Measurements from ENCODE around the gene LNPK.
"Not testable (repeated sequence)": the region's sequence is repeated elsewhere in the genome, so short reads cannot be mapped to it uniquely, and the experiment has no call there.

Gene LNPK

DNA sequence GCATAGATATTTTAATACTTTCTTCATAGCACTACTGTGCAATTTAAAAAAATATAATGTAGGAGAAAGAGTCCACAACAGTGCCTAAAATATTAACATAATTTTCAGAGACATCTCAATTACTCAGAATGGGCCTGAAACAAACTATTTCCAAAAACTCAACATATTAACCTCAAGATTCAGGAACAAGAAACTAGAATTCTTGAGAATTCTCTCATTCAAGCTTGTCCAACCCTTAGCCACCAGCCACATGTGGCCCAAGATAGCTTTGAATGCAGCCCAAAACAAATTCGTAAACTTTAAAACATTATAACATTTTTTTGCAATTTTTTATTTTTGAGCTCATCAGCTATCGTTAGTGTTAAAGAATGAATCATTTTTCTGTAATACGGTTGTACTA, 35.2 kb downstream of the LNPK start:
- DNase-seq: no peak

DNA sequence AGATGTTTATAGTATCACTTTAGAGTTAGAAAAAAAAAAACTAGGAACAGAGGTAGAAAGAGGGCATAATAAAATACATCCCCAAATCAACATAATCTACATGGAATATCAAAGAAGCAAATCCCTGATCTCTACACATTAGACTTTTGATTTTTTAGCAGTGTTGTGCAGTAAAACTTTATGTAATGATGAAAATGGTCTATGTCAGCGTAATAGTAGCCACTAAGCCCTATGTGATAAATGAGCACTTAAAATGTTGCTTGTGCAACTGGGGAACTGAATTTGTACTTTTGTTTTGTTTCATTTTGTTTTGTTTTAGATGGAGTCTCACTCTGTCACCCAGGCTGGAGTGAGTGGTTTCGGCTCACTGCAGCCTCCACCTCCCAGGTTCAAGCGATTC, 36.3 kb downstream of the LNPK start:
- DNase-seq: no peak

GRCh38 chr2:175964195-175964594, 37.9 kb downstream of the LNPK start:
- no peak for DNase-seq

DNA sequence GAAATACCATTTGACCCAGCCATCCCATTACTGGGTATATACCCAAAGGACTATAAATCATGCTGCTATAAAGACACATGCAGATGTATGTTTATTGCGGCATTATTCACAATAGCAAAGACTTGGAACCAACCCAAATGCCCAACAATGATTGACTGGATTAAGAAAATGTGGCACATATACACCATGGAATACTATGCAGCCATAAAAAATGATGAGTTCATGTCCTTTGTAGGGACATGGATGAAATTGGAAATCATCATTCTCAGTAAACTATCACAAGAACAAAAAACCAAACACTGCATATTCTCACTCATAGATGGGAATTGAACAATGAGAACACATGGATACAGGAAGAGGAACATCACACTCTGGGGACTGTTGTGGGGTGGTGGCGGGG, 38.9 kb downstream of the LNPK start:
- not testable (repeated sequence) for DNase-seq

- no peak for DNase-seq
Observed at GRCh38 chr2:175957845-175958244, 44.2 kb downstream of the LNPK start.

GRCh38 chr2:175955136-175955535, 46.9 kb downstream of the LNPK start:
- no peak for DNase-seq

GRCh38 chr2:175950512-175950911, 51.6 kb downstream of the LNPK start:
- no peak for DNase-seq

GRCh38 chr2:175948191-175948590, 53.9 kb downstream of the LNPK start:
- DNase-seq: no peak

GRCh38 chr2:175947073-175947472, 55.0 kb downstream of the LNPK start:
- no peak for DNase-seq

GRCh38 chr2:175941699-175942098, 60.4 kb downstream of the LNPK start:
- DNase-seq: no peak

DNA sequence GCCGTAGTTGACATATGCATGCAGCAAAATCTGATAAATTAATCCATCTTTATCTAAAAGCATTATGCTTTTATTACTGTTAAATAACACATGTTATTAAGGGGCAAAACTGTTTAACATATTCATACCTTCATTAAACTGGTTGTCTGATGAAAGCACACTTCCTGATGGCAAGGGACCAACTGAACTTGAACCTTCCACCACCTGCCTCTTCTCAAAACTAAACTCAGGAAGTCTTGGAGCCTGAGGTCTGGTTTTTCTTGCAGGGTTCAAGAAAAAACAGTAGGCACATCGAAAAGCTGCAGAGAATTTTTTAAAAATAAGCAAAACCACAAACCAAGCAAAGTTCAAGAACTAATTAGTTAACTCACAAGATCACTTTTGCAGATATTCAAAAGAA, 64.9 kb downstream of the LNPK start:
- DNase-seq: no peak

DNA sequence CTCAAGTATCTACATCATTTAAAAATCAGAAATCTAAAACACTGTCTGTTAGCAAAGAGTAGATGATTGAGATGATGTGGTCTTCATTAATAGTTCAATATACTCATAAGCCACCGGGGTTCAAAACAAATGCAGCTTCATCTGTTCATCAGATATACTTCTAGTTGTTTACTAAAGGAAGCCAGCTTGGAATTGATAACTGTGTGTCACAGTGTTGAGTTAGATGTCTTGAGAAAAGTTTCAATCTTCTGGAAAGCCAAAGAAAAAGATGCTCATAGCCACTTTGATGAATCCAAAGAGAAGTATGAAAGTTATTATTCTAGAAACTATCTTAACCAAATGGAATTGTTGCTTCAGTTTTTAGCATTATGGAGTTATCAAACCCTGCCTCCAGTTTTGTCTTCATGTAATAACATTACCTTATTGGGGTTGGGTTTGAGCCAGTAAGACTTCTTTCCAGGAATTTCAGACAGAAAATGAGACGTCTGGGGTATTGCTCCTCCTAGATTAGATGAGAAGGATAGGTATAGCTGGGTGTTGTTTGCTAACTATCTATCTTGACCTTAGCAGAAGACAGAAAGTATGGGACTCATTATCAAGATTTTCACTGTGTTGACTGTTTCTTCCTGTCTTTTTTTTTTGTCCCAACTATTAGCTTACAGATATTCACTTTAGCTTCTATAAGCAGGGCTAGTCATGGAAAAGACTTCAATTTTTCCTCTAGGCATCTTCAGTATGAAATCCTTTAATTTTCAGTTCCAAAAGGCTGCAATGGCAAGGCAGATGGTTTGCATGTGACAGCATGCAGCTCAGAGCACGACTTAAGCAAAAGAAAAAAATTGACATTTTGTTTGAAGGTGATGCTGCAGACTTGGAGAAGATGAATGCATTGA, 66.5 kb downstream of the LNPK start:
- DNase-seq: no peak

- no peak for DNase-seq
Observed at GRCh38 chr2:175932675-175933074, 69.4 kb downstream of the LNPK start.

GRCh38 chr2:175931805-175932204, 70.3 kb downstream of the LNPK start:
- DNase-seq: no peak

DNA sequence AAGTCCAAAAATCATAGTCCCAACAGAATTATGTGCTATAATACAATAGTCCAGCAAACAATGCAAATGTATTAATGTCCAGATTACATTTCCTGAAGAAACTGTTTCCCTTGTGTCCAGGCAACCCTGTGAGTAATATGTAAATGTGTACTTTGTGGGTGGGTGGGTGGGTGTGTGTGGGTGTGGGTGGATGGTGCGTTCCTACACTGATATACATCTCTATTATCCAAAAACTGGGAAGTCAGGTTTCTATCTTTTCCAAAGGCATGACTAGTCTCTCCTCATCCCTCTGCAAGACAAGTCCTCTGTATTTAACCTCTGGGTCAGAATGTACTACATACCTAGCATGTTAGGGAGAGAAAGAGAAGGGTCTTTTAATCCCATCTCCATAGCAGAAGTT, 71.6 kb downstream of the LNPK start:
- DNase-seq: no peak

DNA sequence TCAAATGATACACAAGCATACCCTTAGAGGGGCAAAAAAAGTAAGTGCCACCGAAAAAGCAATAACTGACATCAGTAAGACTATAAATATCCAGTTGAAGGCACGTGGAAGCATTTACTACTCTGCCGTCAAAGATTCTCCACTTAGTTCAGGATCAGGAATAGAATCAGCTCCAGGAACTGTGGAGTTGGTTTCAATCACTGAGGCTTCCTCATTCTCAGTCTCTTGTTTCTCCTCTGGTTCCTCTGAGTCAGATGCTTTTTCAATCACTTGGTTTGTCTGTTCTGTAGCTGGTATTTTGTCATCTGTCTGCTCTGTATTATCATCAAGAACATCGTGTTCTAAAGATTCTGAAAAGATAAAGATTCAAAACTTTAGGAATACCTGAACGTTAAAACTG, 72.2 kb downstream of the LNPK start:
- DNase-seq: peak; percentile 48

GRCh38 chr2:175926272-175926671, 75.8 kb downstream of the LNPK start:
- no peak for DNase-seq

DNA sequence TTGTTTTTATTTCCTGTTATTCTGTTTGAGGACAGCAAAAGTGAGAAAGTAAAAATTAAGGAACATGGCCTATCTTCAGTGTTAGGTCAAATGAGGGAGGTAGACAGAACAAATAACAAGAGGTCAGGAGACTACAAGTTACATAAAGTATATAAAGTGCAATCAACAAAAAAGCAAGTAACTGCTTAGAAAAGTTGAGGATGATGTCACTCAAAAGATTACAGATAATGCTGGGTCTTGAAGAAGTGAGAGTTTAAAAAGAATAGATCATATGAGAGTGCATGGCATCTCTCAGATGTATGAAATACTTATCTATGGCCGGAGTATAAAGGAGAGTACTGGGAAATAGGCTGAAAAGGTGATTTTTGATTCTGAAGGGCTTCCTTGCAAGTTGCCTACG, 79.9 kb downstream of the LNPK start:
- no peak for DNase-seq

DNA sequence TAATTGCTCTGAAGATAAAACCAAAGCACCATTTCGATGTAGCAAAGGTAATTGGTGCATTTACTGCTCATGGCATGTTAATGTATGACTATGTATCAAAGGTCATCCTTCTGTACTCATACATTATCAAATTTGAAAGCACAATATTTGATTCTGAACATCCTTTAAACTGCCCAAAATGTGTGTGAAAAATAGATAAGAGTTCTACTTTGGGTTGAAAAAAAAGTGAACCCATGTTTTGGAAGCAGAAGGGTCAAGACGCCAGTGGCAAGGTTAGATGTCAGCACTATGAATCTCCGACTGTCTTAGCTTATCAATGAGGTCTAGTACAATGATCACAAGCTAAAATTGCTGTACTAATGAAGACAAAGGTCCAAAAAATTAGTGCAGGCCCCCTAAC, 83.1 kb downstream of the LNPK start:
- no peak for DNase-seq

DNA sequence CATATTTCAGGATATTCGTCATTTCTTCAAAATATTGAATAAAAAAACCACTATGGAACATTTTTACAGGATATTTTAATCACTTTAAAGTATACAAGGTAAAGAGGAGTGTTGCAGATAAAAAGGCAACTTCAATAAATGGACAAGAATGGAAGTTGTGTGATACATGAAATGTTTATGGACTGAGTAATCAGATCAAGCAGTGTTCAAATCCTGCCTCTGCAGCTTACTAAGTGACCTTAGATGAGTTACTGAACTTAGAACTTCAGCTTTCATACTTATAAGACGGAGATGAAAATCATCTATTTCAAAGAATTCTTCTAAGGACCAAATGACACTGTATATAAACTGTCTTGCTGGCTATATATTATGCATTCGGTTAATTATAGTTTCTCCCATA, 87.2 kb downstream of the LNPK start:
- DNase-seq: no peak

DNA sequence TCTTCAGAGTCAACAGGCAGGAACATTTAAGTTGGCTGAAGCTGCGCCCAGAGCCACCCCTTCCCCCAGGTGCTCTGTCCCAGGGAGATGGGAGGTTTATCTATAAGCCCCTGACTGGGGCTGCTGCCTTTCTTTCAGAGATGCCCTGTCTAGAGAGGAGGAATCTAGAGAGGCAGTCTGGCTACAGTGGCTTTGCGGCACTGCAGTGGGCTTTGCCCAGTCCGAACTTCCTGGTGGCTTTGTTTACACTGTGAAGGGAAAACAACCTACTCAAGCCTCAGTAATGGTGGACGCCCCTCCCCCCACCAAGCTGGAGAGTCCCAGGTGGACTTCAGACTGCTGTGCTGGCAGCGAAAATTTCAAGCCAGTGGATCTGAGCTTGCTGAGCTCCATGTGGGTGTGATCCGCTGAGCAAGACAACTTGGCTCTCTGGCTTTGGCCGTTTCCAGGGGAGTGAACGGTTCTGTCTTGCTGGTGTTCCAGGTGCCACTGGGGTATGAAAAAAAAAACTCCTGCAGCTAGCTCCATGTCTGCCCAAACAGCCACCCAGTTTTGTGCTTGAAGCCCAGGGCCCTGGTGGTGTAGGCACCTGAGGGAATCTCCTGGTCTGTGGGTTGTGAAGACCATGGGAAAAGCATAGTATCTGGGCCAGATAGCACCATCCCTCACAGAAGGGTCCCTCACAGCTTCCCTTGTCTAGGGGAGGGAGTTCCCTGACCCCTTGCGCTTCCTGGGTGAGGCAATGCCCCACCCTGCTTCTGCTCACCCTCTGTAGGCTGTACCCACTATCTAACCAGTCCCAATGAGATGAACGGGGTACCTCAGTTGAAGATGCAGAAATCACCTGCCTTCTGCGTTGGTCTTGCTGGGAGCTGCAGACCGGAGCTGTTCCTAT, 88.0 kb downstream of the LNPK start:
- DNase-seq: not testable (repeated sequence)

DNA sequence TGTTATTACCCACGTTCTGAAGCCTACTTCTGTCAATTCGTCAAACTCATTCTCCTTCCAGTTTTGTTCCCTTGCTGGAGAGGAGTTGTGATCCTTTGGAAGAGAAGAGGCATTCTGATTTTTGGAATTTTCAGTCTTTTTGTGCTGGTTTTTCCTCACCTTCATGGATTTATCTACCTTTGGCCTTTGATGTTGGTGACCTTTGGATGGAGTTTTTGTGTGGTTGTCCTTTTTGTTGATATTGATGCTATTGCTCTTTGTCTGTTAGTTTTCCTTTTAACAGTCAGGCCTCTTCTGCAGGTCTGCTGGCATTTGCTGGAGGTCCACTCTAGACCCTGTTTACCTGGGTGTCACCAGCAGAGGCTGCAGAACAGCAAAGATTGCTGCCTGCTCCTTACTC, 88.8 kb downstream of the LNPK start:
- not testable (repeated sequence) for DNase-seq

GRCh38 chr2:175904035-175904434, 98.0 kb downstream of the LNPK start:
- DNase-seq: no peak

GRCh38 chr2:175903384-175903936, 98.6 kb downstream of the LNPK start:
- DNase-seq: no peak

All from inflammatory macrophage treated with lipopolysaccharide for 4 hours (primary cell).